GM19438 (cell line): ENCODE data around the gene VPS39.

Experiments
- ATAC-seq: cut with Tn5 transposase; IDR thresholded peaks from one replicate; pipeline ENCODE4 v1.9.1; 2021; ENCODE audit warnings: low read depth; ENCODE audit not compliant: unreplicated experiment

VPS39 gene

GRCh38 chr15:42147431-42147735, 60.7 kb downstream of the VPS39 start:
- no peak for ATAC-seq

GRCh38 chr15:42146551-42147430, 61.3 kb downstream of the VPS39 start:
- no peak for ATAC-seq

GRCh38 chr15:42145546-42146455, 62.3 kb downstream of the VPS39 start:
- no peak for ATAC-seq

GRCh38 chr15:42144841-42145375, 63.2 kb downstream of the VPS39 start:
- ATAC-seq: no peak

- ATAC-seq: no peak
These were observed 64.1 kb downstream of the VPS39 start for GRCh38 chr15:42143866-42144625.

- ATAC-seq: no peak
These were observed 64.7 kb downstream of the VPS39 start for GRCh38 chr15:42143356-42143755.

- ATAC-seq: no peak
These were observed 66.1 kb downstream of the VPS39 start for GRCh38 chr15:42141795-42142667.

- ATAC-seq: no peak
These were observed 66.9 kb downstream of the VPS39 start for GRCh38 chr15:42141246-42141645.

- ATAC-seq: no peak
These were observed 67.6 kb downstream of the VPS39 start for GRCh38 chr15:42140383-42141070.

GRCh38 chr15:42139596-42139995, 68.5 kb downstream of the VPS39 start:
- ATAC-seq: no peak

GRCh38 chr15:42138968-42139386, 69.1 kb downstream of the VPS39 start:
- no peak for ATAC-seq

- ATAC-seq: no peak
These were observed 69.7 kb downstream of the VPS39 start for GRCh38 chr15:42138411-42138810.

- no peak for ATAC-seq
These were observed 70.4 kb downstream of the VPS39 start for GRCh38 chr15:42137461-42138261.

- no peak for ATAC-seq
These were observed 71.6 kb downstream of the VPS39 start for GRCh38 chr15:42136513-42136912.

GRCh38 chr15:42135351-42135750, 72.8 kb downstream of the VPS39 start:
- no peak for ATAC-seq

GRCh38 chr15:42134617-42135245, 73.4 kb downstream of the VPS39 start:
- no peak for ATAC-seq

- no peak for ATAC-seq
These were observed 74.1 kb downstream of the VPS39 start for GRCh38 chr15:42133886-42134502.
